ENCODE data around the gene GIGYF1. TPM values are rescaled to one million over a fixed set of nuclear protein-coding genes. Genes with fewer than 3 reads are reported as not detected.

Gene GIGYF1
- total and polyA plus RNA-seq, 2 of the 13 experiments (the other 11 are each of a cell fraction or from before 2014, with no cell fraction given) = 7.6 to 16.1 TPM

DNA sequence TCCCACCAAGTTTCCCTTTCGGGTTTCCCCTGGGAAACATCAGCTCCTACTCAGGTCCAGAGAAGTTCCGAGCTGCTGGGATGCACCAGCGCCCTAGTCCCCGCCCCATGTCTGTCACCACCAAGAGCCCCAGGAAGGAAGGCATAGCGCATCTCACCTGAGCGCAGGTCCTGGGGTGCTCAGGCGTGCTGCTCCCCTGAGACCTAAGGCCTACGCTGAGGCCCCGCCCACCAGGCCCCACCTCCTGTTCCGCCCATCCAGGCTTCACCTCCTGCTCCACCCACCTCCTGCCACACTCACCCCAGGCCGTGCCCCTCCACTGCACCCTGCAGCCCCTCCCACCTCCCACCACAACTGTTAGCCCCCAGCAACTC is 51.5 kb downstream of the GIGYF1 start (continued):
- peak; percentile 71; the same call in 1 of the 2 replicates for TF ChIP-seq ZFX (CRISPR knock-in tag; IDR thresholded peaks at IDR 0.05; ENCODE audit: low read depth)
- TF ChIP-seq, protein P1, sequence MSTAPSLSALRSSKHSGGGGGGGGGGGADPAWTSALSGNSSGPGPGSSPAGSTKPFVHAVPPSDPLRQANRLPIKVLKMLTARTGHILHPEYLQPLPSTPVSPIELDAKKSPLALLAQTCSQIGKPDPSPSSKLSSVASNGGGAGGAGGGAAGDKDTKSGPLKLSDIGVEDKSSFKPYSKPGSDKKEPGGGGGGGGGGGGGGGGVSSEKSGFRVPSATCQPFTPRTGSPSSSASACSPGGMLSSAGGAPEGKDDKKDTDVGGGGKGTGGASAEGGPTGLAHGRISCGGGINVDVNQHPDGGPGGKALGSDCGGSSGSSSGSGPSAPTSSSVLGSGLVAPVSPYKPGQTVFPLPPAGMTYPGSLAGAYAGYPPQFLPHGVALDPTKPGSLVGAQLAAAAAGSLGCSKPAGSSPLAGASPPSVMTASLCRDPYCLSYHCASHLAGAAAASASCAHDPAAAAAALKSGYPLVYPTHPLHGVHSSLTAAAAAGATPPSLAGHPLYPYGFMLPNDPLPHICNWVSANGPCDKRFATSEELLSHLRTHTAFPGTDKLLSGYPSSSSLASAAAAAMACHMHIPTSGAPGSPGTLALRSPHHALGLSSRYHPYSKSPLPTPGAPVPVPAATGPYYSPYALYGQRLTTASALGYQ (CRISPR knock-in tag; IDR thresholded peaks at IDR 0.05) = no peak
- TF ChIP-seq, protein P2, sequence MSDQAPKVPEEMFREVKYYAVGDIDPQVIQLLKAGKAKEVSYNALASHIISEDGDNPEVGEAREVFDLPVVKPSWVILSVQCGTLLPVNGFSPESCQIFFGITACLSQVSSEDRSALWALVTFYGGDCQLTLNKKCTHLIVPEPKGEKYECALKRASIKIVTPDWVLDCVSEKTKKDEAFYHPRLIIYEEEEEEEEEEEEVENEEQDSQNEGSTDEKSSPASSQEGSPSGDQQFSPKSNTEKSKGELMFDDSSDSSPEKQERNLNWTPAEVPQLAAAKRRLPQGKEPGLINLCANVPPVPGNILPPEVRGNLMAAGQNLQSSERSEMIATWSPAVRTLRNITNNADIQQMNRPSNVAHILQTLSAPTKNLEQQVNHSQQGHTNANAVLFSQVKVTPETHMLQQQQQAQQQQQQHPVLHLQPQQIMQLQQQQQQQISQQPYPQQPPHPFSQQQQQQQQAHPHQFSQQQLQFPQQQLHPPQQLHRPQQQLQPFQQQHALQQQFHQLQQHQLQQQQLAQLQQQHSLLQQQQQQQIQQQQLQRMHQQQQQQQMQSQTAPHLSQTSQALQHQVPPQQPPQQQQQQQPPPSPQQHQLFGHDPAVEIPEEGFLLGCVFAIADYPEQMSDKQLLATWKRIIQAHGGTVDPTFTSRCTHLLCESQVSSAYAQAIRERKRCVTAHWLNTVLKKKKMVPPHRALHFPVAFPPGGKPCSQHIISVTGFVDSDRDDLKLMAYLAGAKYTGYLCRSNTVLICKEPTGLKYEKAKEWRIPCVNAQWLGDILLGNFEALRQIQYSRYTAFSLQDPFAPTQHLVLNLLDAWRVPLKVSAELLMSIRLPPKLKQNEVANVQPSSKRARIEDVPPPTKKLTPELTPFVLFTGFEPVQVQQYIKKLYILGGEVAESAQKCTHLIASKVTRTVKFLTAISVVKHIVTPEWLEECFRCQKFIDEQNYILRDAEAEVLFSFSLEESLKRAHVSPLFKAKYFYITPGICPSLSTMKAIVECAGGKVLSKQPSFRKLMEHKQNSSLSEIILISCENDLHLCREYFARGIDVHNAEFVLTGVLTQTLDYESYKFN (CRISPR knock-in tag; conservative IDR thresholded peaks at IDR 0.05) = no peak
- TF ChIP-seq LCORL (IDR thresholded peaks at IDR 0.05) = no peak
- TF ChIP-seq LCORL (CRISPR knock-in tag; IDR thresholded peaks at IDR 0.05) = no peak
- TF ChIP-seq, protein P3, sequence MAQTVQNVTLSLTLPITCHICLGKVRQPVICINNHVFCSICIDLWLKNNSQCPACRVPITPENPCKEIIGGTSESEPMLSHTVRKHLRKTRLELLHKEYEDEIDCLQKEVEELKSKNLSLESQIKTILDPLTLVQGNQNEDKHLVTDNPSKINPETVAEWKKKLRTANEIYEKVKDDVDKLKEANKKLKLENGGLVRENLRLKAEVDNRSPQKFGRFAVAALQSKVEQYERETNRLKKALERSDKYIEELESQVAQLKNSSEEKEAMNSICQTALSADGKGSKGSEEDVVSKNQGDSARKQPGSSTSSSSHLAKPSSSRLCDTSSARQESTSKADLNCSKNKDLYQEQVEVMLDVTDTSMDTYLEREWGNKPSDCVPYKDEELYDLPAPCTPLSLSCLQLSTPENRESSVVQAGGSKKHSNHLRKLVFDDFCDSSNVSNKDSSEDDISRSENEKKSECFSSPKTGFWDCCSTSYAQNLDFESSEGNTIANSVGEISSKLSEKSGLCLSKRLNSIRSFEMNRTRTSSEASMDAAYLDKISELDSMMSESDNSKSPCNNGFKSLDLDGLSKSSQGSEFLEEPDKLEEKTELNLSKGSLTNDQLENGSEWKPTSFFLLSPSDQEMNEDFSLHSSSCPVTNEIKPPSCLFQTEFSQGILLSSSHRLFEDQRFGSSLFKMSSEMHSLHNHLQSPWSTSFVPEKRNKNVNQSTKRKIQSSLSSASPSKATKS (CRISPR knock-in tag; IDR thresholded peaks at IDR 0.05) = no peak
- TF ChIP-seq, protein P4, sequence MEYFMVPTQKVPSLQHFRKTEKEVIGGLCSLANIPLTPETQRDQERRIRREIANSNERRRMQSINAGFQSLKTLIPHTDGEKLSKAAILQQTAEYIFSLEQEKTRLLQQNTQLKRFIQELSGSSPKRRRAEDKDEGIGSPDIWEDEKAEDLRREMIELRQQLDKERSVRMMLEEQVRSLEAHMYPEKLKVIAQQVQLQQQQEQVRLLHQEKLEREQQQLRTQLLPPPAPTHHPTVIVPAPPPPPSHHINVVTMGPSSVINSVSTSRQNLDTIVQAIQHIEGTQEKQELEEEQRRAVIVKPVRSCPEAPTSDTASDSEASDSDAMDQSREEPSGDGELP (IDR thresholded peaks at IDR 0.05; ENCODE audit: borderline replicate concordance, low read depth) = peak; percentile 19; the same call in 1 of the 2 replicates
- TF ChIP-seq YEATS2 (CRISPR knock-in tag; IDR thresholded peaks at IDR 0.05; ENCODE audit: borderline replicate concordance) = peak; percentile 51; the same call in 1 of the 2 replicates
- TF ChIP-seq, protein P5, sequence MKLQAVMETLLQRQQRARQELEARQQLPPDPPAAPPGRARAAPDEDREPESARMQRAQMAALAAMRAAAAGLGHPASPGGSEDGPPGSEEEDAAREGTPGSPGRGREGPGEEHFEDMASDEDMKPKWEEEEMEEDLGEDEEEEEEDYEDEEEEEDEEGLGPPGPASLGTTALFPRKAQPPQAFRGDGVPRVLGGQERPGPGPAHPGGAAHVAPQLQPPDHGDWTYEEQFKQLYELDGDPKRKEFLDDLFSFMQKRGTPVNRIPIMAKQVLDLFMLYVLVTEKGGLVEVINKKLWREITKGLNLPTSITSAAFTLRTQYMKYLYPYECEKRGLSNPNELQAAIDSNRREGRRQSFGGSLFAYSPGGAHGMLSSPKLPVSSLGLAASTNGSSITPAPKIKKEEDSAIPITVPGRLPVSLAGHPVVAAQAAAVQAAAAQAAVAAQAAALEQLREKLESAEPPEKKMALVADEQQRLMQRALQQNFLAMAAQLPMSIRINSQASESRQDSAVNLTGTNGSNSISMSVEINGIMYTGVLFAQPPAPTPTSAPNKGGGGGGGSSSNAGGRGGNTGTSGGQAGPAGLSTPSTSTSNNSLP (IDR thresholded peaks at IDR 0.05; ENCODE audit: low read depth, low read length) = no peak
- TF ChIP-seq SMAD9 (CRISPR knock-in tag; IDR thresholded peaks at IDR 0.05) = no peak
- TF ChIP-seq, protein P6, sequence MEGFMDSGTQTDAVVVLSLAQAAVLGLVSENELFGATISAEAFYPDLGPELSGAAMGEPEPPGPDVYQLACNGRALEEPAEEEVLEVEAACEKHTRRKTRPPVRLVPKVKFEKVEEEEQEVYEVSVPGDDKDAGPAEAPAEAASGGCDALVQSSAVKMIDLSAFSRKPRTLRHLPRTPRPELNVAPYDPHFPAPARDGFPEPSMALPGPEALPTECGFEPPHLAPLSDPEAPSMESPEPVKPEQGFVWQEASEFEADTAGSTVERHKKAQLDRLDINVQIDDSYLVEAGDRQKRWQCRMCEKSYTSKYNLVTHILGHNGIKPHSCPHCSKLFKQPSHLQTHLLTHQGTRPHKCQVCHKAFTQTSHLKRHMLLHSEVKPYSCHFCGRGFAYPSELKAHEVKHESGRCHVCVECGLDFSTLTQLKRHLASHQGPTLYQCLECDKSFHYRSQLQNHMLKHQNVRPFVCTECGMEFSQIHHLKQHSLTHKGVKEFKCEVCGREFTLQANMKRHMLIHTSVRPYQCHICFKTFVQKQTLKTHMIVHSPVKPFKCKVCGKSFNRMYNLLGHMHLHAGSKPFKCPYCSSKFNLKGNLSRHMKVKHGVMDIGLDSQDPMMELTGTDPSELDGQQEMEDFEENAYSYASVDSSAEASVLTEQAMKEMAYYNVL (CRISPR knock-in tag; IDR thresholded peaks at IDR 0.05; ENCODE audit: borderline replicate concordance) = no peak
- TF ChIP-seq, protein P7, sequence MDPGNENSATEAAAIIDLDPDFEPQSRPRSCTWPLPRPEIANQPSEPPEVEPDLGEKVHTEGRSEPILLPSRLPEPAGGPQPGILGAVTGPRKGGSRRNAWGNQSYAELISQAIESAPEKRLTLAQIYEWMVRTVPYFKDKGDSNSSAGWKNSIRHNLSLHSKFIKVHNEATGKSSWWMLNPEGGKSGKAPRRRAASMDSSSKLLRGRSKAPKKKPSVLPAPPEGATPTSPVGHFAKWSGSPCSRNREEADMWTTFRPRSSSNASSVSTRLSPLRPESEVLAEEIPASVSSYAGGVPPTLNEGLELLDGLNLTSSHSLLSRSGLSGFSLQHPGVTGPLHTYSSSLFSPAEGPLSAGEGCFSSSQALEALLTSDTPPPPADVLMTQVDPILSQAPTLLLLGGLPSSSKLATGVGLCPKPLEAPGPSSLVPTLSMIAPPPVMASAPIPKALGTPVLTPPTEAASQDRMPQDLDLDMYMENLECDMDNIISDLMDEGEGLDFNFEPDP (CRISPR knock-in tag; conservative IDR thresholded peaks at IDR 0.05) = no peak
- no peak for TF ChIP-seq ZNF883 (CRISPR knock-in tag; IDR thresholded peaks at IDR 0.05; ENCODE audit: not compliant biosample characterization)
- 0 out of 2 replicates have a peak, but pooled peaks have one; percentile 35 for TF ChIP-seq ZNF343 (CRISPR knock-in tag; IDR thresholded peaks at IDR 0.05)
- TF ChIP-seq TOE1 (CRISPR knock-in tag; IDR thresholded peaks at IDR 0.05) = no peak

Data from HepG2 (cell line).